ENCODE data around the gene LFNG. TPM values are rescaled to one million over a fixed set of nuclear protein-coding genes. Genes with fewer than 3 reads are reported as not detected.

LFNG gene
- total and polyA plus RNA-seq, 4 donors = 0.22 to 2.9 (median 2.6) TPM

DNA sequence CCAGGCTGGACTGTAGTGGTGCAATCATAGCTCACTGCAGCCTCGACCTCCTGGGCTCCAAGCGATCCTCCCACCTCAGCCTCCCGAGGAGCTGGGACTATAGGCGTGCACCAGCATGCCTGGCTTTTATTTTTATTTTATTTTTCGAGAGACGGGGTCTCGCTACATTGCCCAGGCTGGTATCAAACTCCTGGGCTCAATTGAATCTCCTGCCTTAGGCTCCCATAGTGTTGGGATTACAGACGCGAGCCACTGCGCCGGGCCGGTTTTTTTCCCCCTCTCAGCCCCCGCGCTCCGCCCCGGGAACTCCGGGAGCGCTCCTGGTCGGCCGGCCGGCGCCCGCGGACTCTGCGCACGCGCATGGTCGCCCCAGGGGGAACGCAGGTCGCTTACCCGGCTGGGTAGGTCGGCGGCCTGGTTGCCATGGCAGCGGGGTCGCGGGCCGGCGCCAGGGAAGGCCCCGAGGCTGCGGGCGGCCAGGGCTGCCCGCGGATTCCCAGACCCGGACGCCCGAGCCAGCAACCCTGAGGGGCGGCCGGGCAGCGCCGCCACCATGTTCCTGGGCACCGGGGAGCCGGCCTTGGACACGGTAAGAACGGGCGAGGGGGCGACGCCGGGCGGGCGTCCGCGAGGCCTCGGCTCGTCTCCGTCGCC lies 39.2 kb downstream of the LFNG start, which contains the start of gene IQCE:
IQCE (plus strand) TSS at position 351 of the 654 bp plus-strand sequence; CDS start at position 554, 203 bp downstream.
- peak within 1 kb of the TSS; percentile 33 to 59 for H3K9ac ChIP-seq (ENCODE audit: low read depth in 1 of 2, low read length in 2 of 2)
- H3K9me3 ChIP-seq (ENCODE audit: control insufficient read depth in 4 of 4, low read length in 3 of 4) = no peaks in the 10 kb centered on the region
- no peak for TF ChIP-seq YY1 (IDR thresholded peaks at IDR 0.05)
- TF ChIP-seq GABPA (IDR thresholded peaks at IDR 0.05 in 1 of 2, conservative IDR thresholded peaks at IDR 0.05 in 1 of 2) = no peak
- TF ChIP-seq, protein P1, sequence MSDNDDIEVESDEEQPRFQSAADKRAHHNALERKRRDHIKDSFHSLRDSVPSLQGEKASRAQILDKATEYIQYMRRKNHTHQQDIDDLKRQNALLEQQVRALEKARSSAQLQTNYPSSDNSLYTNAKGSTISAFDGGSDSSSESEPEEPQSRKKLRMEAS (IDR thresholded peaks at IDR 0.05) = no peak
- TF ChIP-seq FOXA2 (IDR thresholded peaks at IDR 0.05) = no peak
- TF ChIP-seq TAF1 (conservative IDR thresholded peaks at IDR 0.05) = no peak
- TF ChIP-seq SP1 (IDR thresholded peaks at IDR 0.05) = peak; percentile 33
- peak in 1 of 2 donors; percentile 30 for TF ChIP-seq RAD21 (IDR thresholded peaks at IDR 0.05)
- TF ChIP-seq, protein P2, sequence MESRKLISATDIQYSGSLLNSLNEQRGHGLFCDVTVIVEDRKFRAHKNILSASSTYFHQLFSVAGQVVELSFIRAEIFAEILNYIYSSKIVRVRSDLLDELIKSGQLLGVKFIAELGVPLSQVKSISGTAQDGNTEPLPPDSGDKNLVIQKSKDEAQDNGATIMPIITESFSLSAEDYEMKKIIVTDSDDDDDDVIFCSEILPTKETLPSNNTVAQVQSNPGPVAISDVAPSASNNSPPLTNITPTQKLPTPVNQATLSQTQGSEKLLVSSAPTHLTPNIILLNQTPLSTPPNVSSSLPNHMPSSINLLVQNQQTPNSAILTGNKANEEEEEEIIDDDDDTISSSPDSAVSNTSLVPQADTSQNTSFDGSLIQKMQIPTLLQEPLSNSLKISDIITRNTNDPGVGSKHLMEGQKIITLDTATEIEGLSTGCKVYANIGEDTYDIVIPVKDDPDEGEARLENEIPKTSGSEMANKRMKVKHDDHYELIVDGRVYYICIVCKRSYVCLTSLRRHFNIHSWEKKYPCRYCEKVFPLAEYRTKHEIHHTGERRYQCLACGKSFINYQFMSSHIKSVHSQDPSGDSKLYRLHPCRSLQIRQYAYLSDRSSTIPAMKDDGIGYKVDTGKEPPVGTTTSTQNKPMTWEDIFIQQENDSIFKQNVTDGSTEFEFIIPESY (IDR thresholded peaks at IDR 0.05) = no peak
- TF ChIP-seq HNF4G (IDR thresholded peaks at IDR 0.05) = no peak
- TF ChIP-seq, protein P3, sequence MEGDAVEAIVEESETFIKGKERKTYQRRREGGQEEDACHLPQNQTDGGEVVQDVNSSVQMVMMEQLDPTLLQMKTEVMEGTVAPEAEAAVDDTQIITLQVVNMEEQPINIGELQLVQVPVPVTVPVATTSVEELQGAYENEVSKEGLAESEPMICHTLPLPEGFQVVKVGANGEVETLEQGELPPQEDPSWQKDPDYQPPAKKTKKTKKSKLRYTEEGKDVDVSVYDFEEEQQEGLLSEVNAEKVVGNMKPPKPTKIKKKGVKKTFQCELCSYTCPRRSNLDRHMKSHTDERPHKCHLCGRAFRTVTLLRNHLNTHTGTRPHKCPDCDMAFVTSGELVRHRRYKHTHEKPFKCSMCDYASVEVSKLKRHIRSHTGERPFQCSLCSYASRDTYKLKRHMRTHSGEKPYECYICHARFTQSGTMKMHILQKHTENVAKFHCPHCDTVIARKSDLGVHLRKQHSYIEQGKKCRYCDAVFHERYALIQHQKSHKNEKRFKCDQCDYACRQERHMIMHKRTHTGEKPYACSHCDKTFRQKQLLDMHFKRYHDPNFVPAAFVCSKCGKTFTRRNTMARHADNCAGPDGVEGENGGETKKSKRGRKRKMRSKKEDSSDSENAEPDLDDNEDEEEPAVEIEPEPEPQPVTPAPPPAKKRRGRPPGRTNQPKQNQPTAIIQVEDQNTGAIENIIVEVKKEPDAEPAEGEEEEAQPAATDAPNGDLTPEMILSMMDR (IDR thresholded peaks at IDR 0.05; ENCODE audit: low read depth, low read length, missing input control) = no peak
- peak in 1 of 2 donors; percentile 76 for TF ChIP-seq EGR1 (IDR thresholded peaks at IDR 0.05; ENCODE audit: low read depth in 2 of 2)
- peak in 1 of 2 donors; percentile 12 for TF ChIP-seq RXRA (IDR thresholded peaks at IDR 0.05)
- peak within 1 kb of the TSS; percentile 62 to 99 (median 68) for H3K4me3 ChIP-seq (ENCODE audit: low read depth in 1 of 3, low read length in 3 of 3)
- DNase-seq (ENCODE audit: low spot score) = peak; percentile 89
- no peaks in the 10 kb centered on the region for H3K27me3 ChIP-seq (ENCODE audit: control insufficient read depth in 4 of 4, insufficient read depth in 4 of 4, low read length in 3 of 4)
- peaks cover 4 to 27% (median 20%) of the 10 kb centered on the region in 4 donors for H3K4me1 ChIP-seq (ENCODE audit: control insufficient read depth in 4 of 4, insufficient read depth in 4 of 4, low read length in 3 of 4)
- no peaks in the 10 kb centered on the region for H3K36me3 ChIP-seq (ENCODE audit: control insufficient read depth in 4 of 4, insufficient read depth in 3 of 4, low read depth in 1 of 4, low read length in 3 of 4)
- peak within 1 kb of the TSS; percentile 51 to 56 for H3K27ac ChIP-seq (ENCODE audit: low read depth in 1 of 2, low read length in 2 of 2)
- under 1% methylated on average over 66 of the region's 66 CpGs for WGBS

DNA sequence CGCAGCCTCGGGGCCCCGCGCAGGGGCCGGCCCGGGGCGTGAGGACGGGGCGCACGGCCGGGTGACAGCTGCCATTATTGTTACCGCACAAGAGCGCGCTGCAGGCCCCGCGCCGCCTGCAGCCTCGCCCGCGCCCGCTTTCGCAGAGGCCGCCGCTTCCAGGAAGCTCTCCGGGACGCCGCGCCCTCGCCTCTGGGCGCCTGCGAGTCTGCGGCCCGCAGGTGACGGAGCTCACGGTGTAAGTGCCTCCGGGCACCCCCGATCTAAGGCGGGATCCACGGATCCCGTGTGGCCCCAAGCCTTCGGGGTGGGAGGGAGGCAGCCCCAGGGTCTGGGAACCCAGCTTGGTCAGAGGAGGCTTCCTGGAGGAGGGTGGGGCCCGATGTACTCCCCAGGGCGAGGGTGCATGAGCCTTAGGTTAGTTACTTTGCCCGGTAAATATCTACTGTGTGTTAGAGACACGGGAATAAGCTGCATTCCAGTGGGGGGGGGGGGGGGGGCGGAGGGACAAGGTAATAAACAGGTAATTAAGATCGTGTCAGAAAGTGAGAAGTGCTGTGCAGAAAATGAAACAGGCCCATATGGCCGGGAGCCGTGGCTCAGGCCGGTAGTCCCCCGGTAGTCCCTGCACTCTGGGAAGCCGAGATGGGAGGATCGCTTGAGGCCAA lies 39.8 kb downstream of the LFNG start:
- no peaks in the 10 kb centered on the region for H3K27me3 ChIP-seq (ENCODE audit: control insufficient read depth in 4 of 4, insufficient read depth in 4 of 4, low read length in 3 of 4)
- no peaks in the 10 kb centered on the region for H3K9me3 ChIP-seq (ENCODE audit: control insufficient read depth in 4 of 4, low read length in 3 of 4)
- no peak for DNase-seq (ENCODE audit: low spot score)
- WGBS = 10% methylated on average over 53 of the region's 53 CpGs
- peak overlapping the region; percentile 14 to 51 for H3K27ac ChIP-seq (ENCODE audit: low read depth in 1 of 2, low read length in 2 of 2)
- no peaks in the 10 kb centered on the region for H3K36me3 ChIP-seq (ENCODE audit: control insufficient read depth in 4 of 4, insufficient read depth in 3 of 4, low read depth in 1 of 4, low read length in 3 of 4)
- H3K4me1 ChIP-seq (ENCODE audit: control insufficient read depth in 4 of 4, insufficient read depth in 4 of 4, low read length in 3 of 4) = peaks cover under 1 to 21% (median 13%) of the 10 kb centered on the region in 4 donors
- peak overlapping the region; percentile 33 to 49 for H3K9ac ChIP-seq (ENCODE audit: low read depth in 1 of 2, low read length in 2 of 2)
- H3K4me3 ChIP-seq (ENCODE audit: low read depth in 1 of 3, low read length in 3 of 3) = peak overlapping the region; percentile 62 to 99 (median 68)
- TF ChIP-seq JUND (IDR thresholded peaks at IDR 0.05) (no peak), YY1 (IDR thresholded peaks at IDR 0.05) (no peak), NR2F2 (IDR thresholded peaks at IDR 0.05) (no peak), RAD21 (IDR thresholded peaks at IDR 0.05) (no peak), SP1 (IDR thresholded peaks at IDR 0.05) (no peak), FOXA2 (IDR thresholded peaks at IDR 0.05) (no peak), HNF4G (IDR thresholded peaks at IDR 0.05) (no peak), GABPA (IDR thresholded peaks at IDR 0.05 in 1 of 2, conservative IDR thresholded peaks at IDR 0.05 in 1 of 2) (no peak), RXRA (IDR thresholded peaks at IDR 0.05) (no peak), EGR1 (IDR thresholded peaks at IDR 0.05; ENCODE audit: low read depth in 2 of 2) (no peak), HNF4A (conservative IDR thresholded peaks at IDR 0.05) (no peak)
- TF ChIP-seq, protein P3 (IDR thresholded peaks at IDR 0.05; ENCODE audit: low read depth, low read length, missing input control) = no peak
- TF ChIP-seq, protein P2 (IDR thresholded peaks at IDR 0.05) = no peak
- TF ChIP-seq, protein P1 (IDR thresholded peaks at IDR 0.05) = no peak
